Loucy (cell line): ENCODE measurements around the gene CACNB1.

Experiments used
- CTCF ChIP-seq: fragments of 200-600 bp; sonication (generic); conservative IDR thresholded peaks from 2 replicates; pipeline ENCODE4 v1.5.1; 2014; ENCODE audit warnings: mild to moderate bottlenecking, antibody characterized with exemption, low read length
- EZH2phosphoT487 ChIP-seq: fragments of 200-600 bp; IDR thresholded peaks from 2 replicates; pipeline ENCODE4 v1.6.1; 2018; ENCODE audit warnings: antibody characterized with exemption, mild to moderate bottlenecking, moderate library complexity, borderline replicate concordance

DNA sequence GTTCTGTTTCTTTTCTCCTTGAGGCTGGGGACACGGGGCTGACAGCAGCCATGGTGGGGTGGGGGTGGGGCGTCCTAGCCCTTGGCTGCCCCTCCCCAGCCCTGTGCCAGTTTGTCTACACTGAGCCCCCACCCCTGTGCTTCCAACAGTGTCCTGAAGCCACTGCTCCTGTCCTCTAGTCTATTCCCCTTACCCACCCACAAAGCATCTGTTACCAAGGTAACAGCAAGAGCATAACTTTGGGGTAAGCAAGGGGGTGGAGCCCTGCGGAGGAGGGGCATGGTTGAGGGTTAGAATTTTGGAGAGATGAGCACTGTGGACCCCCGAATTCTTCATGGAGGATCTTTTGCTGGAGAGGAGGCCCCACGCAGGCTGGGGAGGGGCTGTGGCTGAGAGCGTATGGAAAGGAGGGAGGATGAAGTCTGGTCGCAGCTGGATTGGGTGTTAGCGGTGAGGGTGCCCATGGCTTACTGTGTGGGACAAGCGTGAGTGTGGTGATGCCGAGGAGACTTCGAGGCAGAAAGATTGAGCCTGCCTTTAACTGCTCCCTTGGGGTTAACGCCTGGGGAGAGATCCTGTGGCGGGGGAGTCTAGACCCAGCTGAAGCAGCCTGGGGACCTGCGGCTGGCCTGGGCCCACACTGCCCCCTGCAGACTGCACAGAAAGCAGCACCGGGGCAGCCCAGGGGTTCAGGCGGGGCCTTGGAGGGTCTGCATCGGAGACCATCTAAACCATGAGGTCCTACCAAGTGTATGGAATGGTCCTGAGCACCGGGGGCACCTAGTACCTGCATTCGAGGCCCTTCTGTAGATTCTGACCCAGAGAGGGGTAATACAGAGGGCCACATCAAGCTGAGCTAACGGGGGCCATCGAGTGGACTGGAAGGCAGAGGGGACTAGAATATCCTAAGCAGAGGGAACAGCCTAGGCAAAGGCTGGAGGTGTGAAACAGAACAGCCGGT lies 34.4 kb upstream of the CACNB1 start:
- peak; percentile 93 for TF ChIP-seq CTCF
- no peak for TF ChIP-seq EZH2phosphoT487
